ENCODE measurements around the gene KRTAP10-8. TPM values are rescaled to one million over a fixed set of nuclear protein-coding genes. Genes with fewer than 3 reads are reported as not detected.
"Not testable (repeated sequence)": the region's sequence is repeated elsewhere in the genome, so short reads cannot be mapped to it uniquely, and the experiment has no call there.

The KRTAP10-8 gene
- total RNA-seq, 1 donor from 2014 or later: not detected

- H3K27me3 ChIP-seq (ENCODE audit: low read depth): peaks cover 37% of the 10 kb centered on the region
- no peak for DNase-seq
- H3K9me3 ChIP-seq (replicated peaks): peaks cover 7% of the 10 kb centered on the region
- TF ChIP-seq CTCF (IDR thresholded peaks at IDR 0.05; ENCODE audit: borderline replicate concordance): no peak
- H3K36me3 ChIP-seq: no peaks in the 10 kb centered on the region
- peaks cover 8% of the 10 kb centered on the region for H3K4me1 ChIP-seq
- no peak overlapping the region for H3K27ac ChIP-seq (replicated peaks)
- intact Hi-C loops (cut with micrococcal nuclease): no loop called here
- no peak overlapping the region for H3K4me3 ChIP-seq
These were observed 22.1 kb upstream of the KRTAP10-8 start for GRCh38 chr21:44589586-44590305.

GRCh38 chr21:44590311-44590721 lies 21.6 kb upstream of the KRTAP10-8 start:
- no peak for DNase-seq
- intact Hi-C loops (cut with micrococcal nuclease): no loop called here
- Histone ChIP-seq H3K4me1 (peaks cover 8% of the 10 kb centered on the region), H3K36me3 (no peaks in the 10 kb centered on the region), H3K27ac (replicated peaks) (no peak overlapping the region), H3K9me3 (replicated peaks) (peaks cover 7% of the 10 kb centered on the region), H3K27me3 (ENCODE audit: low read depth) (peaks cover 37% of the 10 kb centered on the region), H3K4me3 (no peak overlapping the region)
- TF ChIP-seq CTCF (IDR thresholded peaks at IDR 0.05; ENCODE audit: borderline replicate concordance): no peak

DNA sequence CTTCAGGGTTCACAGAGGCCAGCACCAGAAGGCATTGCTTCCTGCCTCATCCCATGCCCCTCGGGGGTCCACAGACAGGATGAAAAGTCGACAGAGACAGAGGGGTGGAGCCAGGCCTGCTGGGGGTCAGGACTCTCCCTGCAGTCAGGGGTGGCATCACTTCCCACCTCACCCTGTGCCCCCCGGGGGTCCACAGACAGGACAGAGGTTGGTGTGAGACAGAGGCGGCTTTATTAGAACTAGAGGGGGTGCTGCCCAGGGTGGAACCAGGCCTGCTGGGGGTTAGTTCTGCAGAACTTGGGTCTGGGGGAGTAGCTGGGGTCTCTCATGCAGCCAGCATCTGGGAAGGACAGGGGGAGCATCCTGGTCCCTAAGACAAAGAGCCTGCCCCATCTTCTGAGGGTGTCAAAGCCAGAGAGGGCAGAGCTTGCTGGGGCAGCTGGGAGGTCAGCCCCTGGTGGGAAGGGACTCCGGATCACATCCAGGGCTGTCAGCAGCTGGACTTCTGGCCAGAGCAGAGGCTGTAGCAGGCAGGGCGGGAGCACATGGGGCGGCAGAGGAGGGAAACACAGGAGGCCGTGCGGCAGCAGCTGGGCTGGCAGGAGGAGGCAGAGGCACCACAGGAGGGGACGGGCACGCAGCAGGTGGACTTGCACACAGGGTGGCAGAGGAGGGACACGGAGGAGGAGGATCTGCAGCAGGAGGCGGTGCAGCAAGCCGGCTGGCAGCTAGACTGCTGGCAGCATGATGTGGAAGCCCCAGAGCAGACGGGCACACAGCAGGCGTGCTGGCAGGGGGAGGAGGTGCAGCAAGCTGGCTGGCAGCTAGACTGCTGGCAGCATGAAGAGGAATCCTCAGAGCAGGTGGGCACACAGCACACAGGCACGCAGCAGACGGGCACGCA lies 20.7 kb upstream of the KRTAP10-8 start:
- H3K27me3 ChIP-seq (ENCODE audit: low read depth): peaks cover 32% of the 10 kb centered on the region
- H3K4me1 ChIP-seq; DNase-seq; H3K9me3 ChIP-seq (replicated peaks); intact Hi-C loops (cut with micrococcal nuclease); H3K27ac ChIP-seq (replicated peaks); H3K36me3 ChIP-seq; H3K4me3 ChIP-seq: not testable (repeated sequence)

- H3K27ac ChIP-seq (replicated peaks); DNase-seq; intact Hi-C loops (cut with micrococcal nuclease); H3K4me3 ChIP-seq; H3K9me3 ChIP-seq (replicated peaks); H3K36me3 ChIP-seq; H3K4me1 ChIP-seq: not testable (repeated sequence)
- peaks cover 28% of the 10 kb centered on the region for H3K27me3 ChIP-seq (ENCODE audit: low read depth)
These were observed 20.1 kb upstream of the KRTAP10-8 start for GRCh38 chr21:44591801-44592130.

- H3K9me3 ChIP-seq (replicated peaks): no peaks in the 10 kb centered on the region
- H3K36me3 ChIP-seq: no peaks in the 10 kb centered on the region
- TF ChIP-seq CTCF (IDR thresholded peaks at IDR 0.05; ENCODE audit: borderline replicate concordance): no peak
- intact Hi-C loops (cut with micrococcal nuclease): no loop called here
- DNase-seq: no peak
- H3K27me3 ChIP-seq (ENCODE audit: low read depth): peaks cover 26% of the 10 kb centered on the region
- H3K4me1 ChIP-seq: peaks cover 8% of the 10 kb centered on the region
- no peak within 1 kb of the TSS for H3K4me3 ChIP-seq
- H3K27ac ChIP-seq (replicated peaks): no peak within 1 kb of the TSS
These were observed 19.2 kb upstream of the KRTAP10-8 start, which contains the start of gene KRTAP10-6 for GRCh38 chr21:44592446-44593311. TSS of gene KRTAP10-6 (minus strand) at chr21:44592505. CDS start at chr21:44592484, 21 bp downstream.
